ENCODE results near the gene UBA1. TPM values are rescaled to one million over a fixed set of nuclear protein-coding genes. Genes with fewer than 3 reads are reported as not detected.

UBA1 gene
- total and polyA plus RNA-seq, 10 of the 15 experiments (the other 5 are each of a cell fraction or from before 2014, with no cell fraction given), result 60.4 to 314 (median 216) TPM

GRCh38 chrX:47206316-47206715 is 12.7 kb downstream of the UBA1 start:
- Histone ChIP-seq H3K4me3 (no peak overlapping the region), H3K4me2 (ENCODE audit: control insufficient read depth, insufficient read depth) (no peak overlapping the region), H3K9ac (ENCODE audit: control insufficient read depth, insufficient read depth, low read length) (no peak overlapping the region), H3K79me2 (ENCODE audit: control insufficient read depth, insufficient read depth, low read length) (no peaks in the 10 kb centered on the region), H3K9me3 (replicated peaks; ENCODE audit: control insufficient read depth, insufficient read depth, low read length) (no peaks in the 10 kb centered on the region), H3K36me3 (ENCODE audit: control insufficient read depth in 2 of 2, insufficient read depth in 2 of 2, low read length in 1 of 2) (peaks cover 42 to 66% of the 10 kb centered on the region in 2 experiments), H4K20me1 (ENCODE audit: control insufficient read depth, insufficient read depth) (peaks cover 6% of the 10 kb centered on the region; the same call in 1 of the 2 replicates), H2AFZ (ENCODE audit: control insufficient read depth, low read depth, low read length) (no peak overlapping the region), H3K27me3 (replicated peaks in 1 of 2; ENCODE audit: control insufficient read depth in 2 of 2, insufficient read depth in 2 of 2, low read length in 1 of 2) (no peaks in the 10 kb centered on the region), H3K4me1 (ENCODE audit: control insufficient read depth, insufficient read depth, low read length) (no peaks in the 10 kb centered on the region), H3K27ac (ENCODE audit: control insufficient read depth, insufficient read depth) (no peak overlapping the region)
- CTCF ChIA-PET, result interaction anchor here (1.6 kb wide), 1 partner anchor 179 kb away, joined by 5 read pairs; no protein-coding TSS in a partner anchor
- FAIRE-seq (no peak), DNase-seq (ENCODE audit: low read depth, low spot score) (no peak), ATAC-seq (no peak)
- WGBS (ENCODE audit: insufficient coverage, insufficient replicate concordance, low lambda C conversion rate, missing lambda C conversion rate), result 97% methylated on average over 3 of the region's 3 CpGs
- RAD21 ChIA-PET (ENCODE audit: unreplicated experiment), result no interaction called here
- in situ Hi-C loops (cut with MboI) (loop anchor here (25.0 kb wide), 1 partner anchor 1731 kb away; no protein-coding TSS in a partner anchor), intact Hi-C loops (cut with micrococcal nuclease; ENCODE audit: unreplicated experiment) (no loop called here)
- POLR2A ChIA-PET, result interaction anchor here (2.0 kb wide), 1 partner anchor 11 kb away, joined by 6 read pairs; no protein-coding TSS in a partner anchor
- SMC1A ChIA-PET (ENCODE audit: uncharacterized antibody, unreplicated experiment), result no interaction called here
- BruUV-seq (replicated peaks), result no TSS peak
- TF ChIP-seq RAD51 (IDR thresholded peaks at IDR 0.05), result no peak
- TF ChIP-seq ZNF622 (IDR thresholded peaks at IDR 0.05), result no peak
- TF ChIP-seq, protein P1, sequence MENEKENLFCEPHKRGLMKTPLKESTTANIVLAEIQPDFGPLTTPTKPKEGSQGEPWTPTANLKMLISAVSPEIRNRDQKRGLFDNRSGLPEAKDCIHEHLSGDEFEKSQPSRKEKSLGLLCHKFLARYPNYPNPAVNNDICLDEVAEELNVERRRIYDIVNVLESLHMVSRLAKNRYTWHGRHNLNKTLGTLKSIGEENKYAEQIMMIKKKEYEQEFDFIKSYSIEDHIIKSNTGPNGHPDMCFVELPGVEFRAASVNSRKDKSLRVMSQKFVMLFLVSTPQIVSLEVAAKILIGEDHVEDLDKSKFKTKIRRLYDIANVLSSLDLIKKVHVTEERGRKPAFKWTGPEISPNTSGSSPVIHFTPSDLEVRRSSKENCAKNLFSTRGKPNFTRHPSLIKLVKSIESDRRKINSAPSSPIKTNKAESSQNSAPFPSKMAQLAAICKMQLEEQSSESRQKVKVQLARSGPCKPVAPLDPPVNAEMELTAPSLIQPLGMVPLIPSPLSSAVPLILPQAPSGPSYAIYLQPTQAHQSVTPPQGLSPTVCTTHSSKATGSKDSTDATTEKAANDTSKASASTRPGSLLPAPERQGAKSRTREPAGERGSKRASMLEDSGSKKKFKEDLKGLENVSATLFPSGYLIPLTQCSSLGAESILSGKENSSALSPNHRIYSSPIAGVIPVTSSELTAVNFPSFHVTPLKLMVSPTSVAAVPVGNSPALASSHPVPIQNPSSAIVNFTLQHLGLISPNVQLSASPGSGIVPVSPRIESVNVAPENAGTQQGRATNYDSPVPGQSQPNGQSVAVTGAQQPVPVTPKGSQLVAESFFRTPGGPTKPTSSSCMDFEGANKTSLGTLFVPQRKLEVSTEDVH (IDR thresholded peaks at IDR 0.05; ENCODE audit: low read depth, partially characterized antibody), result no peak
- no peak for TF ChIP-seq SREBF1 (IDR thresholded peaks at IDR 0.05; ENCODE audit: low read length)
- TF ChIP-seq RCOR1 (conservative IDR thresholded peaks at IDR 0.05; ENCODE audit: low read depth, low read length), result no peak
- TF ChIP-seq CBX5 (IDR thresholded peaks at IDR 0.05; ENCODE audit: low read depth), result no peak
- no peak for TF ChIP-seq CUX1 (IDR thresholded peaks at IDR 0.05; ENCODE audit: insufficient replicate concordance, low read depth, low read length)
- no peak for TF ChIP-seq SIN3A (IDR thresholded peaks at IDR 0.05; ENCODE audit: low read depth, low read length)
- TF ChIP-seq YBX1 (IDR thresholded peaks at IDR 0.05), result no peak
- no peak for TF ChIP-seq BHLHE40 (IDR thresholded peaks at IDR 0.05; ENCODE audit: borderline replicate concordance in 1 of 2, low read depth in 2 of 2, low read length in 1 of 2)
- TF ChIP-seq NFYA (IDR thresholded peaks at IDR 0.05; ENCODE audit: borderline replicate concordance, low read depth, low read length), result no peak
- no peak for TF ChIP-seq ZNF217 (IDR thresholded peaks at IDR 0.05)
- no peak for TF ChIP-seq ETV6 (conservative IDR thresholded peaks at IDR 0.05 in 1 of 2, IDR thresholded peaks at IDR 0.05 in 1 of 2; ENCODE audit: borderline replicate concordance in 1 of 2, low read depth in 1 of 2)
- no peak for TF ChIP-seq BCLAF1 (IDR thresholded peaks at IDR 0.05)

All from GM12878 (cell line).